ENCODE data around the gene ST3GAL2.
"Not testable (repeated sequence)": the region's sequence is repeated elsewhere in the genome, so short reads cannot be mapped to it uniquely, and the experiment has no call there.

ST3GAL2 gene

DNA sequence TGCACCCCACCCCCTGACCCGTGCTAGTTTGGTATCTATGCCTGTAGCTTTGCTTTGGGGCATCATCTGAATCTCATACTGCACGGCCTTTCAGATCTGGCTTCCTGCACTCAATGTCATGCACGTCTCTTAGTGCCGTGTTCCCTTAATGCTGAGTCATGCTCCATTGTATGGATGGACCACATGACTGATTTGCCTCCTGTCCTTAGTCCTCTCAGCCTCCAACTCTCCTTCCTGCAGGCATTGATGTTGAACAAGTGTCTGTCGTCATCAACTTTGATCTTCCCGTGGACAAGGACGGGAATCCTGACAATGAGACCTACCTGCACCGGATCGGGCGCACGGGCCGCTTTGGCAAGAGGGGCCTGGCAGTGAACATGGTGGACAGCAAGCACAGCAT, 106.2 kb downstream of the ST3GAL2 start:
- not testable (repeated sequence) for H3K9me3 Mint-ChIP-seq (ENCODE audit: low read depth); H3K27me3 Mint-ChIP-seq; H3K4me3 Mint-ChIP-seq; H3K36me3 Mint-ChIP-seq; H3K4me1 Mint-ChIP-seq (ENCODE audit: low read depth)
- peak overlapping the region; percentile 51 for H3K27ac Mint-ChIP-seq

DNA sequence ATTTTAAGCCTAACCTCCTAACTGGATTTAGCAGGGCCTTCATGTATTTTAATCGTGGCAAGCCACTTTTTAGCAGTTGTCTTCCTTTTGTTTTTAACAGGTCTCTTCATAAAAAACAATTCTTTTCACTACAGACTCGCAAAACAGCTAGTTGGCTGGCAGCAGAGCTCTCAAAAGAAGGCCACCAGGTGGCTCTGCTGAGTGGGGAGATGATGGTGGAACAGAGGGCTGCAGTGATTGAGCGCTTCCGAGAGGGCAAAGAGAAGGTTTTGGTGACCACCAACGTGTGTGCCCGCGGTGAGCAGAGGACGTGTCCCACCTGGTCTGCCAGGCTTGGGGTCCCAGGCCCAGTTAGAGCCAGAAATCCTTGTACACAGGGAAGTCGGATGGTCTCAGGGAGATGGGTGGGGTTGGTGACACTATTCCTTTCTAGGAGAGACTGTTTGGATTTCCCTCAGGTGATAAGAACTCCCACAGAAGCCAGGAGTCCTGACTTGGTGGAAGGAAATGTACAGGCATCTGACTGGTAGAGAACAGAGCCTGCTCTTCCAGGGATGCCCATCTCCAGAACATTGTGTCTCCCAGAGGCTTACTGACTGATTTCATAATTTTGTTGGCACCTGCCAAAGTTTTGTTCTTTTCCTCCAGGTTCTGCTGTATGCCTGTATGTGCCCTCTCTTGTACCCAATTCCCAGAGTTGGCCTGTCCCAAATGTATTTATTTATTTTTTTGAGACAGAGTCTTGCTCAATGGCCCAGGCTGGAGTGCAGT, 107.1 kb downstream of the ST3GAL2 start:
- H3K27me3 Mint-ChIP-seq: no peaks in the 10 kb centered on the region
- H3K4me1 Mint-ChIP-seq (ENCODE audit: low read depth): no peaks in the 10 kb centered on the region
- H3K27ac Mint-ChIP-seq: no peak overlapping the region
- no peak overlapping the region for H3K4me3 Mint-ChIP-seq
- no peaks in the 10 kb centered on the region for H3K9me3 Mint-ChIP-seq (ENCODE audit: low read depth)
- H3K36me3 Mint-ChIP-seq: peaks cover 2% of the 10 kb centered on the region

GRCh38 chr16:70331091-70331490, 107.8 kb downstream of the ST3GAL2 start:
- Mint-ChIP-seq H3K4me3 (no peak overlapping the region), H3K27ac (no peak overlapping the region), H3K9me3 (ENCODE audit: low read depth) (no peaks in the 10 kb centered on the region), H3K27me3 (no peaks in the 10 kb centered on the region), H3K4me1 (ENCODE audit: low read depth) (no peaks in the 10 kb centered on the region), H3K36me3 (peaks cover 2% of the 10 kb centered on the region)
